OCI-LY7 (cell line): Measurements from ENCODE around the gene SOX12.

Source experiments
- EZH2phosphoT487 ChIP-seq: fragments of 200-600 bp; sonication (generic); IDR thresholded peaks from 2 replicates; pipeline ENCODE4 v1.6.1; 2018; ENCODE audit warnings: low read depth, borderline replicate concordance, mild to moderate bottlenecking, mixed run types, antibody characterized with exemption, low read length, moderate library complexity, mixed read lengths
- TF ChIP-seq, protein P1 (sequence below): fragments of 200-600 bp; sonication (generic); conservative IDR thresholded peaks from 2 replicates; pipeline ENCODE4 v1.5.1; 2014; ENCODE audit warnings: mild to moderate bottlenecking, antibody characterized with exemption, low read length, moderate library complexity, mixed read lengths

- TF ChIP-seq, protein P1, sequence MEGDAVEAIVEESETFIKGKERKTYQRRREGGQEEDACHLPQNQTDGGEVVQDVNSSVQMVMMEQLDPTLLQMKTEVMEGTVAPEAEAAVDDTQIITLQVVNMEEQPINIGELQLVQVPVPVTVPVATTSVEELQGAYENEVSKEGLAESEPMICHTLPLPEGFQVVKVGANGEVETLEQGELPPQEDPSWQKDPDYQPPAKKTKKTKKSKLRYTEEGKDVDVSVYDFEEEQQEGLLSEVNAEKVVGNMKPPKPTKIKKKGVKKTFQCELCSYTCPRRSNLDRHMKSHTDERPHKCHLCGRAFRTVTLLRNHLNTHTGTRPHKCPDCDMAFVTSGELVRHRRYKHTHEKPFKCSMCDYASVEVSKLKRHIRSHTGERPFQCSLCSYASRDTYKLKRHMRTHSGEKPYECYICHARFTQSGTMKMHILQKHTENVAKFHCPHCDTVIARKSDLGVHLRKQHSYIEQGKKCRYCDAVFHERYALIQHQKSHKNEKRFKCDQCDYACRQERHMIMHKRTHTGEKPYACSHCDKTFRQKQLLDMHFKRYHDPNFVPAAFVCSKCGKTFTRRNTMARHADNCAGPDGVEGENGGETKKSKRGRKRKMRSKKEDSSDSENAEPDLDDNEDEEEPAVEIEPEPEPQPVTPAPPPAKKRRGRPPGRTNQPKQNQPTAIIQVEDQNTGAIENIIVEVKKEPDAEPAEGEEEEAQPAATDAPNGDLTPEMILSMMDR: no peak
- no peak for TF ChIP-seq EZH2phosphoT487
These were observed 41.5 kb downstream of the SOX12 start for GRCh38 chr20:366719-367485.
